H1 (cell line): ENCODE measurements around the gene PGM2. TPM values are rescaled to one million over a fixed set of nuclear protein-coding genes. Genes with fewer than 3 reads are reported as not detected.

Source experiments
- CBX8 ChIP-seq: fragments of 300-800, 300-1000 bp; sonication (generic); IDR thresholded peaks from 2 replicates; pipeline ENCODE4 v1.7.1; 2016; ENCODE audit warnings: low read depth, low read length, borderline replicate concordance
- CHD1 ChIP-seq: IDR thresholded peaks from 2 replicates; pipeline ENCODE4 v1.6.1; 2012; ENCODE audit warnings: low read depth, low read length, improper control_type of control experiment
- CREB1 ChIP-seq: IDR thresholded peaks from 2 replicates; pipeline ENCODE4 v1.6.1; 2012; ENCODE audit warnings: inconsistent platforms
- EZH2 ChIP-seq: fragments of 200-600 bp; sonication (generic); IDR thresholded peaks from 2 replicates; pipeline ENCODE4 v1.7.1; 2012; ENCODE audit warnings: low read depth, mild to moderate bottlenecking, moderate library complexity, low read length, inconsistent platforms; ENCODE audit not compliant: severe bottlenecking
- KDM5A ChIP-seq: fragments of 200-600 bp; IDR thresholded peaks from 2 replicates; pipeline ENCODE4 v1.7.1; 2012; ENCODE audit warnings: mild to moderate bottlenecking, low read length, inconsistent platforms, mixed read lengths
- PHF8 ChIP-seq: fragments of 200-600 bp; sonication (generic); conservative IDR thresholded peaks from 2 replicates; pipeline ENCODE4 v1.7.1; 2012; ENCODE audit warnings: low read depth, mild to moderate bottlenecking, inconsistent platforms, low read length, moderate library complexity
- SP2 ChIP-seq: IDR thresholded peaks from 2 replicates; pipeline ENCODE4 v1.6.1; 2012; ENCODE audit warnings: mild to moderate bottlenecking, low read length, inconsistent platforms
- TBP ChIP-seq: IDR thresholded peaks from 2 replicates; pipeline ENCODE4 v1.6.1; 2011; ENCODE audit warnings: low read depth, low read length, improper control_type of control experiment
- polyA plus RNA-seq, 7 experiments: library from polyadenylated mRNA; depleted of rRNA in 3 of 7; stranded (reverse) in 5 of 7; unstranded in 2 of 7; fragments of >200 nt in 5 of 7; fragments of 200-250 nt in 2 of 7; gene quantifications; 1 replicate in 5 of 7; 2 replicates in 1 of 7; 4 replicates in 1 of 7; pipeline versions ENCODE4 v1.2.1 to v1.2.3, GENCODE V29; 2011 to 2013; ENCODE audit warnings: missing spikeins in 2 of 7, mixed read lengths in 2 of 7
- total RNA-seq: library from RNA; stranded (reverse); fragmentation: NEBNext Ultra II Directional; extraction: Animal tissue kit (Norgen Biotek cat#: 25700); gene quantifications from 2 replicates; pipeline ENCODE4 v1.2.1, GENCODE V29; 2021
- TF ChIP-seq, protein P1 (sequence below): fragments of 300-600 bp; sonication (generic); IDR thresholded peaks from 2 replicates; pipeline ENCODE4 v1.7.1; 2012; ENCODE audit warnings: low read length, moderate library complexity, mild to moderate bottlenecking, inconsistent platforms; ENCODE audit not compliant: insufficient replicate concordance

PGM2 gene
- total and polyA plus RNA-seq, 2 of the 8 experiments (the other 6 are each of a cell fraction or from before 2014, with no cell fraction given) = 7.7 to 38.0 TPM

DNA sequence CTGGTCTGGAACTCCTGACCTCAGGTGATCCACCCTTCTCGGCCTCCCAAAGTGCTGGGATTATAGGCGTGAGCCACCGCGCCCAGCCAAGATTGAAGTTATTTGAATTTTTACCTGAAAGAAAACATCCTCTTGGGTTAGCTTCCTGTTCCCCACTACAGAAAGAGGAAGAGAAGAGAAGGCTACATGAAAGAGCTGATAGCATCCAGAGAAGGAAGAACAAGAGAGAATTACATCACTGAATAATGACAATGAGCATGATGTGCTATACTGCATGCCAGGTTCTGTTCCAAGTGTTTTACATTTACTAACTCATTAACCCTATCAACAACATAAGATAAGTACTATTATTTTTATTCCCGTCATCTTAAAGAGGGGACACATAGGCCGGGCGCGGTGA, 52.9 kb downstream of the PGM2 start (continued):
- TF ChIP-seq, protein P1, sequence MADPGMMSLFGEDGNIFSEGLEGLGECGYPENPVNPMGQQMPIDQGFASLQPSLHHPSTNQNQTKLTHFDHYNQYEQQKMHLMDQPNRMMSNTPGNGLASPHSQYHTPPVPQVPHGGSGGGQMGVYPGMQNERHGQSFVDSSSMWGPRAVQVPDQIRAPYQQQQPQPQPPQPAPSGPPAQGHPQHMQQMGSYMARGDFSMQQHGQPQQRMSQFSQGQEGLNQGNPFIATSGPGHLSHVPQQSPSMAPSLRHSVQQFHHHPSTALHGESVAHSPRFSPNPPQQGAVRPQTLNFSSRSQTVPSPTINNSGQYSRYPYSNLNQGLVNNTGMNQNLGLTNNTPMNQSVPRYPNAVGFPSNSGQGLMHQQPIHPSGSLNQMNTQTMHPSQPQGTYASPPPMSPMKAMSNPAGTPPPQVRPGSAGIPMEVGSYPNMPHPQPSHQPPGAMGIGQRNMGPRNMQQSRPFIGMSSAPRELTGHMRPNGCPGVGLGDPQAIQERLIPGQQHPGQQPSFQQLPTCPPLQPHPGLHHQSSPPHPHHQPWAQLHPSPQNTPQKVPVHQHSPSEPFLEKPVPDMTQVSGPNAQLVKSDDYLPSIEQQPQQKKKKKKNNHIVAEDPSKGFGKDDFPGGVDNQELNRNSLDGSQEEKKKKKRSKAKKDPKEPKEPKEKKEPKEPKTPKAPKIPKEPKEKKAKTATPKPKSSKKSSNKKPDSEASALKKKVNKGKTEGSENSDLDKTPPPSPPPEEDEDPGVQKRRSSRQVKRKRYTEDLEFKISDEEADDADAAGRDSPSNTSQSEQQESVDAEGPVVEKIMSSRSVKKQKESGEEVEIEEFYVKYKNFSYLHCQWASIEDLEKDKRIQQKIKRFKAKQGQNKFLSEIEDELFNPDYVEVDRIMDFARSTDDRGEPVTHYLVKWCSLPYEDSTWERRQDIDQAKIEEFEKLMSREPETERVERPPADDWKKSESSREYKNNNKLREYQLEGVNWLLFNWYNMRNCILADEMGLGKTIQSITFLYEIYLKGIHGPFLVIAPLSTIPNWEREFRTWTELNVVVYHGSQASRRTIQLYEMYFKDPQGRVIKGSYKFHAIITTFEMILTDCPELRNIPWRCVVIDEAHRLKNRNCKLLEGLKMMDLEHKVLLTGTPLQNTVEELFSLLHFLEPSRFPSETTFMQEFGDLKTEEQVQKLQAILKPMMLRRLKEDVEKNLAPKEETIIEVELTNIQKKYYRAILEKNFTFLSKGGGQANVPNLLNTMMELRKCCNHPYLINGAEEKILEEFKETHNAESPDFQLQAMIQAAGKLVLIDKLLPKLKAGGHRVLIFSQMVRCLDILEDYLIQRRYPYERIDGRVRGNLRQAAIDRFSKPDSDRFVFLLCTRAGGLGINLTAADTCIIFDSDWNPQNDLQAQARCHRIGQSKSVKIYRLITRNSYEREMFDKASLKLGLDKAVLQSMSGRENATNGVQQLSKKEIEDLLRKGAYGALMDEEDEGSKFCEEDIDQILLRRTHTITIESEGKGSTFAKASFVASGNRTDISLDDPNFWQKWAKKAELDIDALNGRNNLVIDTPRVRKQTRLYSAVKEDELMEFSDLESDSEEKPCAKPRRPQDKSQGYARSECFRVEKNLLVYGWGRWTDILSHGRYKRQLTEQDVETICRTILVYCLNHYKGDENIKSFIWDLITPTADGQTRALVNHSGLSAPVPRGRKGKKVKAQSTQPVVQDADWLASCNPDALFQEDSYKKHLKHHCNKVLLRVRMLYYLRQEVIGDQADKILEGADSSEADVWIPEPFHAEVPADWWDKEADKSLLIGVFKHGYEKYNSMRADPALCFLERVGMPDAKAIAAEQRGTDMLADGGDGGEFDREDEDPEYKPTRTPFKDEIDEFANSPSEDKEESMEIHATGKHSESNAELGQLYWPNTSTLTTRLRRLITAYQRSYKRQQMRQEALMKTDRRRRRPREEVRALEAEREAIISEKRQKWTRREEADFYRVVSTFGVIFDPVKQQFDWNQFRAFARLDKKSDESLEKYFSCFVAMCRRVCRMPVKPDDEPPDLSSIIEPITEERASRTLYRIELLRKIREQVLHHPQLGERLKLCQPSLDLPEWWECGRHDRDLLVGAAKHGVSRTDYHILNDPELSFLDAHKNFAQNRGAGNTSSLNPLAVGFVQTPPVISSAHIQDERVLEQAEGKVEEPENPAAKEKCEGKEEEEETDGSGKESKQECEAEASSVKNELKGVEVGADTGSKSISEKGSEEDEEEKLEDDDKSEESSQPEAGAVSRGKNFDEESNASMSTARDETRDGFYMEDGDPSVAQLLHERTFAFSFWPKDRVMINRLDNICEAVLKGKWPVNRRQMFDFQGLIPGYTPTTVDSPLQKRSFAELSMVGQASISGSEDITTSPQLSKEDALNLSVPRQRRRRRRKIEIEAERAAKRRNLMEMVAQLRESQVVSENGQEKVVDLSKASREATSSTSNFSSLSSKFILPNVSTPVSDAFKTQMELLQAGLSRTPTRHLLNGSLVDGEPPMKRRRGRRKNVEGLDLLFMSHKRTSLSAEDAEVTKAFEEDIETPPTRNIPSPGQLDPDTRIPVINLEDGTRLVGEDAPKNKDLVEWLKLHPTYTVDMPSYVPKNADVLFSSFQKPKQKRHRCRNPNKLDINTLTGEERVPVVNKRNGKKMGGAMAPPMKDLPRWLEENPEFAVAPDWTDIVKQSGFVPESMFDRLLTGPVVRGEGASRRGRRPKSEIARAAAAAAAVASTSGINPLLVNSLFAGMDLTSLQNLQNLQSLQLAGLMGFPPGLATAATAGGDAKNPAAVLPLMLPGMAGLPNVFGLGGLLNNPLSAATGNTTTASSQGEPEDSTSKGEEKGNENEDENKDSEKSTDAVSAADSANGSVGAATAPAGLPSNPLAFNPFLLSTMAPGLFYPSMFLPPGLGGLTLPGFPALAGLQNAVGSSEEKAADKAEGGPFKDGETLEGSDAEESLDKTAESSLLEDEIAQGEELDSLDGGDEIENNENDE = no peak
- TF ChIP-seq CREB1 = no peak
- no peak for TF ChIP-seq SP2
- TF ChIP-seq CBX8 = no peak
- no peak for TF ChIP-seq CHD1
- TF ChIP-seq PHF8 = no peak
- no peak for TF ChIP-seq TBP
- TF ChIP-seq EZH2 = no peak
- TF ChIP-seq KDM5A = no peak
